BJ (cell line): ENCODE measurements around the gene HLX. TPM values are rescaled to one million over a fixed set of nuclear protein-coding genes. Genes with fewer than 3 reads are reported as not detected.
A peak's percentile ranks its signal among the peaks of the same experiment; 100 is the strongest.

Source experiments
- CTCF ChIA-PET: fragments of 350-600 bp; formaldehyde crosslinking; extraction: SDS; loops from one replicate; lab custom pipeline; 2021; ENCODE audit warnings: antibody characterized with exemption, inconsistent platforms; lab: Yijun Ruan, JAX
- POLR2A ChIA-PET: fragments of 300-600 bp; sonication (Branson Sonifier 250); formaldehyde crosslinking; extraction: SDS; loops from one replicate; lab custom pipeline; 2021; ENCODE audit warnings: antibody characterized with exemption; lab: Charles Lee
- DNase-seq: peaks from one replicate; pipeline ENCODE4 v3.0.0-alpha.2; 2011; ENCODE audit warnings: low read depth
- H3K27me3 ChIP-seq: 2 replicates; pipeline ENCODE4 v1.6.0; 2011; ENCODE audit warnings: low read length; ENCODE audit not compliant: control insufficient read depth, insufficient read depth
- H3K36me3 ChIP-seq: 2 replicates; pipeline ENCODE4 v1.5.1; 2011; ENCODE audit warnings: low read length; ENCODE audit not compliant: control insufficient read depth, insufficient read depth
- H3K4me3 ChIP-seq: 2 replicates; pipeline ENCODE4 v1.5.1; 2011; ENCODE audit warnings: low read depth, mild to moderate bottlenecking, control low read depth, low read length
- CTCF ChIP-seq: IDR thresholded peaks from 2 replicates; pipeline ENCODE4 v1.5.1; 2011; ENCODE audit warnings: low read depth, mild to moderate bottlenecking, control low read depth, inconsistent platforms, low read length, moderate library complexity; ENCODE audit not compliant: insufficient read depth
- polyA plus RNA-seq: library from polyadenylated mRNA; depleted of rRNA; stranded (reverse); fragments of >200 nt; gene quantifications from 2 replicates; pipeline ENCODE4 v1.2.3, GENCODE V29; 2011

The HLX gene
- polyA plus RNA-seq, 1 experiment = 4.2 TPM

DNA sequence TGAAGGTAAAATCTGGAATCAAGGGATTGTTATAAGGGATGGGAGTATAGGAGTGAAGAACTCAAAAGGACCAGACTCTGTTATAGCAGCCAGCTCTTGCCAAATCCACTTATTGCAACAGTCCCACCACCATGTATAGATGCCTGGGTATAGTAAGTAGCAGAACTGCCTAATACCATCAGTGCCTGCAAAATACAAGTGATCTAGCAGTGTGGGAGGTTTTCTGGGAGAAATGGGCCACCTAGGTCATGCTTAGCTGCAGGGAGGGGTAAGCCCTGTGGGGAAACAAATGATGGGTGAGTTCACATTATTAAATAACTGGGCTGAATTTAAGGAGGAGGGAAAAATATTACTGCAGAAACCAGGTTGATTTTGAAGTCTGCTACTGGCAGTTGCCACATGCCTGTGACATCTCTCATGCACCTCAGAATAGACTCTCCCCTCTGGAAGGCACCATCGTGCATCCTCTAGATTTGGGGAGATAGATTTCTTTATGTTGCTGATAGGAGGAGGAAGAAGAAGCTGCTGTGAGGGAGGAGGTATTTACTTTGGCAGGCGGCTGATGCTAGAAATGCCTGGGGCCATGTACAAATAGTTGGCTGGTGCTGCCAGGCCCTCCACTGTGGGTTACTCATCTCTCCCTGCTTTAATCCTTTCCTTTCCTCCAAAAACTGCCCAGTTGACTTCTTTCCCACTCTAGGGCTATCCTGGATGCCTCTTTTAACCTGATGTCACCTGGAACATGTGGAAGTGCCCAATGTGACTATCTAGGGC is 27.5 kb downstream of the HLX start:
- no peak for TF ChIP-seq CTCF
- no peaks in the 10 kb centered on the region for H3K36me3 ChIP-seq
- H3K4me3 ChIP-seq = no peak overlapping the region
- no peak for DNase-seq
- no peaks in the 10 kb centered on the region for H3K27me3 ChIP-seq
- CTCF ChIA-PET = interaction anchor here (0.6 to 1.4 kb wide), 4 partner anchors 10 to 529 kb away, joined by 3 to 6 read pairs (median 3); no protein-coding TSS in a partner anchor
- POLR2A ChIA-PET = no interaction called here

- Histone ChIP-seq H3K27me3 (no peaks in the 10 kb centered on the region), H3K36me3 (no peaks in the 10 kb centered on the region), H3K4me3 (no peak overlapping the region)
- ChIA-PET CTCF (interaction anchor here (0.9 to 1.9 kb wide), 3 partner anchors 12 to 404 kb away, joined by 3 to 7 read pairs (median 3); no protein-coding TSS in a partner anchor), POLR2A (no interaction called here)
- TF ChIP-seq CTCF = peak; percentile 55
- DNase-seq = no peak
Observed at GRCh38 chr1:220908757-220909156, 29.5 kb downstream of the HLX start.

- ChIA-PET CTCF (interaction anchor here (1.1 to 1.9 kb wide), 3 partner anchors 11 to 1545 kb away, joined by 3 to 7 read pairs (median 4); no protein-coding TSS in a partner anchor), POLR2A (no interaction called here)
- no peaks in the 10 kb centered on the region for H3K27me3 ChIP-seq
- no peak for TF ChIP-seq CTCF
- no peak overlapping the region for H3K4me3 ChIP-seq
- H3K36me3 ChIP-seq = no peaks in the 10 kb centered on the region
- DNase-seq = no peak
Observed at GRCh38 chr1:220910021-220910420, 30.8 kb downstream of the HLX start.

GRCh38 chr1:220914283-220915116 is 35.3 kb downstream of the HLX start:
- H3K27me3 ChIP-seq = no peaks in the 10 kb centered on the region
- POLR2A ChIA-PET = no interaction called here
- H3K4me3 ChIP-seq = no peak overlapping the region
- no peak for DNase-seq
- CTCF ChIA-PET = no interaction called here
- H3K36me3 ChIP-seq = no peaks in the 10 kb centered on the region
- no peak for TF ChIP-seq CTCF

DNA sequence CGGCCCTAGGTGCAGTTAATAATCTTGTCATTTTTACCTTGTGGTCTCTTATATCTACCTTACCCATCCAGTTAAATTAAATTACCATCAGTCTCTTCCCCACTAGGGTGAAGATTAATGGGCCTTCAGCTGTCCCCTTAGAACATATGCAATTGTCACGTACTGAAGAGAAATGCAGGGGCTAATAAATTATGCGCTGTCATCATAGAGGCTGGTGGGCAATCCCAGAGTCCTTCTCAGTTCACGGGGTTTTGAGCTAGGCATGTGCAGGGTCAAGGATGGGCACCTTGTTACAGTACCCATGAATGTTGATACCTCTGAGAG is 35.8 kb downstream of the HLX start:
- no peak for DNase-seq
- ChIA-PET POLR2A (no interaction called here), CTCF (no interaction called here)
- no peaks in the 10 kb centered on the region for H3K27me3 ChIP-seq
- no peak for TF ChIP-seq CTCF
- no peak overlapping the region for H3K4me3 ChIP-seq
- H3K36me3 ChIP-seq = no peaks in the 10 kb centered on the region
